Stimulated activated naive CD8-positive, alpha-beta T cell treated with anti-CD3 and anti-CD28 coated beads, Interleukin-15, amount 100 ng/mL, for 72 hours (primary cell): Measurements from ENCODE around the gene ACVR2B.
A peak's percentile ranks its signal among the peaks of the same experiment; 100 is the strongest.

ENCODE experiments used
- ATAC-seq: fragments of 150-1000 bp; cut with Tn5 transposase; 2 replicates; pipeline ENCODE4 v1.10.0; 2021; ENCODE audit warnings: mild to moderate bottlenecking, moderate library complexity
- DNase-seq, 2 donors: peaks; one replicate each; pipeline ENCODE4 v3.0.0; 2021 to 2022
- H3K27ac Mint-ChIP-seq, 2 donors: one replicate each; pipeline ENCODE4 v1.8.0; 2022; ENCODE audit warnings: mild to moderate bottlenecking in 2 of 2, mixed read lengths in 2 of 2, moderate library complexity in 2 of 2
- H3K27me3 Mint-ChIP-seq: one replicate; pipeline ENCODE4 v1.8.0; 2022; ENCODE audit warnings: mixed read lengths
- H3K4me1 Mint-ChIP-seq: one replicate; pipeline ENCODE4 v1.8.0; 2022; ENCODE audit warnings: mild to moderate bottlenecking, mixed read lengths
- H3K4me3 Mint-ChIP-seq, 2 donors: one replicate each; pipeline ENCODE4 v1.8.0; 2022; ENCODE audit warnings: mild to moderate bottlenecking in 2 of 2, mixed read lengths in 2 of 2, moderate library complexity in 1 of 2
- H3K9me3 Mint-ChIP-seq, 2 donors: one replicate each; pipeline ENCODE4 v1.8.0; 2022; ENCODE audit warnings: mixed read lengths in 2 of 2

ACVR2B gene

DNA sequence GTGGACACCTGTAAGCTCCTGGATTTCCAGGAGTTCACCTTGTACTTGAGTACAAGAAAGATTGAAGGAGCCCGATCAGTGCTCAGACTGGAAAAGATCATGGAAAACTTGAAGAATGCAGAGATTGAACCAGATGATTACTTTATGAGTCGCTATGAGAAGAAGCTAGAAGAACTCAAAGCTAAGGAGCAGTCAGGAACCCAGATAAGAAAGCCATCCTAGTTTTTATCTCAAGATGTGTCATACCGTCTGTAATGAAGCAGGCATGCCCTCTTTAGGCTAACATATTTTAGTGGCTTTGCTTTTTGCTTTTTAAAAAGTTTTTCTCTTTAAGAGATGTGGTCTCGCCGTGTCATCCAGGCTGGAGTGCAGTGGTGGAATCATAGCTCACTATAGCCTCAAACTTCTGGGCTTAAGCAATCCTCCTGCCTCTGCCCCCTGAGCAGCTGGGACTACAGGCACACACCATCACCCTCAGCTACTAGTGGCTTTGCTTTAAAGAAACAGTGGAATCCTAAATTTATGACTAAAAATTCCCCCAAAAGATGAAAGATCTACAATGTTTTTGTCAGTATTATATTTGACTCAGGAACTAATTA lies 70.5 kb downstream of the ACVR2B start:
- Mint-ChIP-seq H3K27me3 (no peaks in the 10 kb centered on the region), H3K4me1 (peaks cover 23% of the 10 kb centered on the region), H3K4me3 (no peak overlapping the region), H3K9me3 (no peaks in the 10 kb centered on the region), H3K27ac (peak overlapping the region in 1 of 2 donors; percentile 67)
- no peak for DNase-seq
- ATAC-seq: no peak

DNA sequence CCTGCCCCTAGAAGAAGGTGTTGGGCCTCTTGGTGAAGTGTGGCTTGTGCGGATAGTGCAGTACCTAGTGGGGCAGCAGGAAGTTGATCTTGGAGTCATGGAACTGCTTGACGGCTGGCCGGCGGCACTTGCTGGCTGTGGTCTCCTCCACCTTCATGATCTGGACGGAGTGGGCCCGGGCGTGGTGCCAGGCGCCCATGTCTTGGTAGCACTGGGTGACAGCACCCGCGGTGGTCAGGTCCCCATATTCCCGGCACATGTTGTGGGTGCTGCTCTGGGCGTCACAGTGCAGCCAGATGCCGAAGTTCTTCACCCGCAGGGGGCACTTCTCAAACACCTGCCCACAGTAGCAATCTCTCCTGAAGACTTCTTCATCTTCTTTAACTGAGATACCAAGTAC lies 73.1 kb downstream of the ACVR2B start:
- no peak overlapping the region for H3K4me3 Mint-ChIP-seq
- ATAC-seq (no peak), DNase-seq (no peak)
- no peaks in the 10 kb centered on the region for H3K9me3 Mint-ChIP-seq
- H3K4me1 Mint-ChIP-seq: no peaks in the 10 kb centered on the region
- H3K27ac Mint-ChIP-seq: peak overlapping the region in 1 of 2 donors; percentile 34
- no peaks in the 10 kb centered on the region for H3K27me3 Mint-ChIP-seq

- DNase-seq (no peak), ATAC-seq (no peak)
- Mint-ChIP-seq H3K4me3 (no peak overlapping the region), H3K9me3 (no peaks in the 10 kb centered on the region), H3K27ac (no peak overlapping the region), H3K27me3 (no peaks in the 10 kb centered on the region), H3K4me1 (no peaks in the 10 kb centered on the region)
Measured at GRCh38 chr3:38528457-38528856, 74.8 kb downstream of the ACVR2B start.

DNA sequence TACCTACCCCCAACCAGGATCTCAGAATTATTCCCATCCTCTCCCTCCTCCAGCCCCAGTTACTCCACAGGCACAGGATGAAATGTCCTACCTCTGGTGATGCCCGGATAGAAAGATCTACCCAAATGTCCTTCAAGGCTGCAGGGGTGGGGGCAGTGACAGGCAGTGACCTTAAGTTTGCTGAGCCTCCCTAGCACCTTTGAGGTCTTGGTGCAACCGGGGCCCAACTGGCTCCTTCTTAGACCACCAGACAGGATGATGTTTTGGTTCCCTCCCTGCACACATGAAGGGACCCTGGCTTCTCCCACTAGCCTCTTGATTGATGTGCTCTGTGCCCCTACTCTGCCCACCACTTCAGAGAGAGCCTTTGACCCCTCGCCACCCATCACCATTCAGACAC lies 78.8 kb downstream of the ACVR2B start:
- no peaks in the 10 kb centered on the region for H3K9me3 Mint-ChIP-seq
- peaks cover 7% of the 10 kb centered on the region for H3K4me1 Mint-ChIP-seq
- peak overlapping the region in 1 of 2 donors; percentile 22 for H3K27ac Mint-ChIP-seq
- H3K4me3 Mint-ChIP-seq: no peak overlapping the region
- H3K27me3 Mint-ChIP-seq: no peaks in the 10 kb centered on the region
- ATAC-seq: no peak
- DNase-seq: no peak

DNA sequence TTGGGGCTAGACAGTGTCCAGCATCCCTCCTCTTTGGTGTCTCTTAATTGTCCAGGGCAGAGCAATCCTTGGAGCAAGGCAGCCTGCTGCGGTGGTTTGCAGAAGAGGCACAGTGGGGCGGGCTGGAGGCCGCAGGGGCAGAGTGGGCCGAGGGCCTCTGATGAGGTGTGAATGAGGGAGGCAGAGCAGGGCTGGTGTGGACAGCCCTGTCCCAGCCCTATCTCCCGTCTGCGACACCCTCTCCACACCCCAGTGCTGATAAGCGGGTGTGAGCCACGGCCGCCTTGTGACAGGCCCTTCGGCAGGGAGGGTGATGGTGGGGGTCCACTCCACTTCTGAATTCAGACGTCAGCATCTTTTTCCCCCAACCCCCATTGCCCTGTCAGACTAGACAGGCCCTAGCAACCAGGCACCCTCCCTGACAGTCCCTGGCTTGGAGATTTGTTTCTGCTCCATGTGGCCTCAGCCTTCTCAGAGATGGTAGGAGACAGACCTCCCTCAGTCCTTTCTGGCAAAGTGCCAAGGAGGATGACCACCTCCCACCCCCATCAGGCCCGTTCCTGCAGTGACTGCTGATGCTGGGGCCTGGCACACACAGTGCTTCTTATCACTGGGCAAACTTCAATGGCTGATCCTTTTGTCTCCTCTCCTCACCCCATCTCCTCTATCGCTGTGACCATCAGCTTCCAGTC lies 79.7 kb downstream of the ACVR2B start:
- Mint-ChIP-seq H3K4me3 (no peak overlapping the region), H3K27ac (peak overlapping the region in 1 of 2 donors; percentile 31), H3K4me1 (peaks cover 7% of the 10 kb centered on the region), H3K27me3 (no peaks in the 10 kb centered on the region), H3K9me3 (no peaks in the 10 kb centered on the region)
- ATAC-seq: peak; percentile 50
- no peak for DNase-seq

DNA sequence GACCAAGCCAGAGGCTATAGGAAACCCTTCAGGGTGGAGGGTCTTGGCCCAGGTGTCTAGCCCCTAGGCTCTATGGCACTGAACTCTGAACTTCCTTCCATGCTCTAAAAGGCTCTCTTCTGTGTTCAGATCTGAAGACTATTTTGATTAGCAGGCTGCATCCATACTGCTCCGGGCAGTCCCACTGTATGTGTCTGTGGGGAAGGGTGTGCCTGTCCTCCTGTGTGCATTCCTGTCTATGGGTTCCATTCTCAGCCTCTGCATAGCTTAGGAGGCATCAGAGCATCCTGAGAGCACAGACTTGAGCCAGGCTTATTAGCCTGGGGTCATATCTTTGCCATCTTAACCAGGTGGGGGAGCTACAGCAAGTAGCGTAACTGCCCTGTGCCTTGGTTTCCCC lies 80.5 kb downstream of the ACVR2B start:
- Mint-ChIP-seq H3K9me3 (no peaks in the 10 kb centered on the region), H3K4me3 (no peak overlapping the region), H3K27me3 (no peaks in the 10 kb centered on the region), H3K4me1 (peaks cover 7% of the 10 kb centered on the region), H3K27ac (no peak overlapping the region)
- no peak for DNase-seq
- no peak for ATAC-seq

GRCh38 chr3:38534604-38535003 lies 80.9 kb downstream of the ACVR2B start:
- Mint-ChIP-seq H3K27ac (no peak overlapping the region), H3K4me1 (peaks cover 7% of the 10 kb centered on the region), H3K9me3 (no peaks in the 10 kb centered on the region), H3K27me3 (no peaks in the 10 kb centered on the region), H3K4me3 (no peak overlapping the region)
- ATAC-seq (no peak), DNase-seq (no peak)

- Mint-ChIP-seq H3K4me3 (no peak overlapping the region), H3K4me1 (peaks cover 7% of the 10 kb centered on the region), H3K27ac (peak overlapping the region in 1 of 2 donors; percentile 44), H3K27me3 (no peaks in the 10 kb centered on the region), H3K9me3 (no peaks in the 10 kb centered on the region)
- no peak for ATAC-seq
- no peak for DNase-seq
Measured at GRCh38 chr3:38536671-38537070, 83.0 kb downstream of the ACVR2B start.

DNA sequence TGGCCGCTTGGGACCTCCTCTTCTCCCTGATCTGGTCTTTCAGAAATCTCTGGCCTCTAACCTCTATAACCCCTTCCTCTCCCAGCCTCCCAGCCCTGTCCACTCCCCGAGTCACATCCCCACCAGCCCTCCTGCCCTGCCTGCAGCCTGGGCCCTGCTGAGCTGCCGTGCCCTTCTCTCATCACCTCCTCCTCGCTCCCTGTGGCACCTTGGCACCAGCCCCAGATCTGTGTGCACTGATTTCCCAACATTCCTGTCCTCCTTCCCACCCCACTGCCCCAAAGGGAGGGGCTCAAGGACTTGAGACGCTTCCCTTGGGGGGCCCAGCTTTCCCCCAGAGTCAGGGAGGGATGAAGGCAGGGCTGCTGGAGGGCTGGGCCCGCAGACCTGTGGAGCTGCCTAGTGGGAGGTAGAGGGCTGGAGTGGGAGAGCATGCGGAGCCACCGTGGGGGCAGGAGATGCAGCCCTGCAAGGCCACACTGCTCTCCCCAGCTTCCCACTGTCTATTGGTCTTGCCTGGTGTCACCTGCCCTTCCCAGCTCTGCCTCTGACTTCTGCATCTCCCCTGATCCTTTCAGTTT lies 85.2 kb downstream of the ACVR2B start:
- DNase-seq: no peak
- Mint-ChIP-seq H3K9me3 (no peaks in the 10 kb centered on the region), H3K27me3 (no peaks in the 10 kb centered on the region), H3K4me1 (peaks cover 7% of the 10 kb centered on the region), H3K4me3 (no peak overlapping the region), H3K27ac (peak overlapping the region in 1 of 2 donors; percentile 79)
- ATAC-seq: peak; percentile 32

- Mint-ChIP-seq H3K4me3 (no peak overlapping the region), H3K27ac (peak overlapping the region in 1 of 2 donors; percentile 51), H3K27me3 (peaks cover 11% of the 10 kb centered on the region), H3K9me3 (no peaks in the 10 kb centered on the region), H3K4me1 (no peaks in the 10 kb centered on the region)
- ATAC-seq (no peak), DNase-seq (no peak)
Measured at GRCh38 chr3:38541806-38542205, 88.1 kb downstream of the ACVR2B start.
